CD14-positive monocyte (primary cell): Measurements from ENCODE around the gene ATP6V0E1. TPM values are rescaled to one million over a fixed set of nuclear protein-coding genes. Genes with fewer than 3 reads are reported as not detected.
A peak's percentile ranks its signal among the peaks of the same experiment; 100 is the strongest.

Experiments
- DNase-seq, 3 donors: peaks; one replicate each; pipeline ENCODE4 v3.0.0-alpha.2; 2011 to 2022
- H2AFZ ChIP-seq: 2 replicates; pipeline ENCODE4 v1.6.0; 2012; ENCODE audit warnings: mild to moderate bottlenecking, low read depth, low read length, inconsistent platforms; ENCODE audit not compliant: insufficient read depth, poor library complexity, severe bottlenecking
- H3K27ac ChIP-seq, 2 donors: 1 replicate in 1 of 2; 2 replicates in 1 of 2; pipeline ENCODE4 v1.5.1; 2012 to 2013; ENCODE audit warnings: low read length in 2 of 2, control low read depth in 1 of 2, inconsistent platforms in 1 of 2, low read depth in 1 of 2, mild to moderate bottlenecking in 1 of 2
- H3K27me3 ChIP-seq, 2 donors: one replicate each; pipeline versions ENCODE4 v1.6.0 to v1.6.1; 2011 to 2013; ENCODE audit warnings: low read length in 2 of 2; ENCODE audit not compliant: control insufficient read depth in 2 of 2, insufficient read depth in 2 of 2
- H3K36me3 ChIP-seq, 2 donors: replicated peaks in 1 of 2; 1 replicate in 1 of 2; 2 replicates in 1 of 2; pipeline versions ENCODE4 v1.5.1 to v1.6.1; 2012 to 2013; ENCODE audit warnings: low read length in 2 of 2, control low read depth in 1 of 2, inconsistent platforms in 1 of 2, mild to moderate bottlenecking in 1 of 2; ENCODE audit not compliant: insufficient read depth in 2 of 2, control insufficient read depth in 1 of 2
- H3K4me1 ChIP-seq, 2 donors: 1 replicate in 1 of 2; 2 replicates in 1 of 2; pipeline versions ENCODE4 v1.5.1 to v1.6.1; 2012 to 2013; ENCODE audit warnings: low read length in 2 of 2, control low read depth in 1 of 2, inconsistent platforms in 1 of 2, mild to moderate bottlenecking in 1 of 2, moderate library complexity in 1 of 2; ENCODE audit not compliant: insufficient read depth in 2 of 2, control insufficient read depth in 1 of 2
- H3K4me2 ChIP-seq: replicated peaks from 2 replicates; pipeline ENCODE3; 2012; ENCODE audit warnings: low read length, moderate library complexity, mild to moderate bottlenecking; ENCODE audit not compliant: poor library complexity, severe bottlenecking; ENCODE audit errors: extremely low read depth
- H3K4me3 ChIP-seq, 3 experiments: fragments of 200-600 bp in 1 of 3; sonication (generic) in 1 of 3; replicated peaks in 1 of 3; 1 replicate in 2 of 3; 2 replicates in 1 of 3; pipeline ENCODE4 v1.5.1; 2011 to 2013; ENCODE audit warnings: low read length in 3 of 3, mild to moderate bottlenecking in 3 of 3, control low read depth in 2 of 3, low read depth in 2 of 3, inconsistent platforms in 1 of 3, moderate library complexity in 1 of 3
- H3K79me2 ChIP-seq: 2 replicates; pipeline ENCODE4 v1.6.0; 2012; ENCODE audit warnings: mild to moderate bottlenecking, control low read depth, inconsistent platforms, low read length, moderate library complexity; ENCODE audit not compliant: insufficient read depth
- H3K9ac ChIP-seq: 2 replicates; pipeline ENCODE4 v1.6.0; 2017; ENCODE audit warnings: low read length, mild to moderate bottlenecking; ENCODE audit not compliant: insufficient read depth, poor library complexity, severe bottlenecking
- H3K9me3 ChIP-seq, 2 donors: replicated peaks in 1 of 2; 1 replicate in 1 of 2; 2 replicates in 1 of 2; pipeline versions ENCODE4 v1.5.1 to v1.6.1; 2012 to 2013; ENCODE audit warnings: low read length in 2 of 2, control low read depth in 1 of 2; ENCODE audit not compliant: control insufficient read depth in 1 of 2, insufficient read depth in 1 of 2
- H4K20me1 ChIP-seq: 2 replicates; pipeline ENCODE4 v1.6.0; 2012; ENCODE audit warnings: mild to moderate bottlenecking, low read length, control low read depth, moderate library complexity; ENCODE audit not compliant: insufficient read depth
- H3K27ac Mint-ChIP-seq, 7 donors: one replicate each; pipeline ENCODE4 v1.8.0; 2020; ENCODE audit warnings: mild to moderate bottlenecking in 7 of 7, mixed read lengths in 7 of 7, moderate library complexity in 6 of 7, inconsistent platforms in 2 of 7
- H3K27me3 Mint-ChIP-seq, 3 donors: one replicate each; pipeline ENCODE4 v1.8.0; 2021 to 2022; ENCODE audit warnings: low read depth in 3 of 3, mild to moderate bottlenecking in 3 of 3, mixed read lengths in 3 of 3, moderate library complexity in 3 of 3, inconsistent platforms in 1 of 3
- H3K36me3 Mint-ChIP-seq, 2 donors: one replicate each; pipeline ENCODE4 v1.8.0; 2020; ENCODE audit warnings: mixed read lengths in 2 of 2, inconsistent platforms in 1 of 2, mild to moderate bottlenecking in 1 of 2
- H3K4me1 Mint-ChIP-seq: one replicate; pipeline ENCODE4 v1.8.0; 2020; ENCODE audit warnings: mild to moderate bottlenecking, mixed read lengths
- H3K4me3 Mint-ChIP-seq, 2 donors: one replicate each; pipeline ENCODE4 v1.8.0; 2020; ENCODE audit warnings: mild to moderate bottlenecking in 2 of 2, mixed read lengths in 2 of 2, moderate library complexity in 1 of 2
- H3K9me3 Mint-ChIP-seq, 7 donors: one replicate each; pipeline ENCODE4 v1.8.0; 2020 to 2022; ENCODE audit warnings: mixed read lengths in 7 of 7, mild to moderate bottlenecking in 6 of 7, moderate library complexity in 6 of 7, inconsistent platforms in 2 of 7
- CTCF ChIP-seq: fragments of 200-600 bp; IDR thresholded peaks from one replicate; pipeline ENCODE4 v1.8.0; 2022; ENCODE audit warnings: antibody characterized with exemption, mild to moderate bottlenecking
- WGBS: methylation state at CpG from one replicate; pipeline ENCODE4 v1.1.5; 2013; ENCODE audit warnings: missing lambda C conversion rate; ENCODE audit not compliant: insufficient coverage; 5-methylcytosine and 5-hydroxymethylcytosine counted together
- intact Hi-C, 2 donors: fragments of 100-400 bp; cut with micrococcal nuclease; formaldehyde crosslinking; loops; one replicate each; pipeline versions ENCODE4 v1.15.0 to v1.15.1; 2023
- polyA plus RNA-seq, 3 donors: library from polyadenylated mRNA; depleted of rRNA in 1 of 3; unstranded in 2 of 3; stranded (reverse) in 1 of 3; fragments of 300-500 nt in 2 of 3; fragments of >200 nt in 1 of 3; fragmentation: Illumina TruSeq in 2 of 3; gene quantifications; 1 replicate in 2 of 3; 2 replicates in 1 of 3; pipeline ENCODE4 v1.2.3, GENCODE V29; 2012 to 2021

The ATP6V0E1 gene
- polyA plus RNA-seq, 3 donors = 216 to 760 (median 698) TPM

DNA sequence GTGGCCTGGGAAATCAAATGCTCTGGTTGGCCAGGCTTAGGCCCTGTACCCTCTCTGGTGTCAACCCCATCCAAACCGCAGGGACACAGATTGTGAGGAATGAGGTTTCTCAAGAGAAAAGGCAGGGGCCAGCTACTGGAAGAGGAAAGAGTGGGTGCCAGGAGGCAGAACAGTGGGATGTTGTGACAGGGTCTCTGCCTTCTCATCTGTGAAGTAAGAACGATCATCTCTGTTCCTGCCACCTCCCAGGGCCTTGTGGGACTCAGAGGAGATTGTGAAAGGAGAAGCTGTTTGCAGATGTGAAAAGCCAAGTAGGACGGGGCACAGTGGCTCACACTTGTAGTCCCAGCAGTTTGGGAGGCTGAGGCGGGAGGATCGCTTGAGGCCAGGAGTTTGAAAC is 47.2 kb upstream of the ATP6V0E1 start:
- H2AFZ ChIP-seq = no peak overlapping the region
- no peak overlapping the region for H3K4me3 Mint-ChIP-seq
- H3K27me3 ChIP-seq = no peaks in the 10 kb centered on the region
- no peak overlapping the region for H3K4me2 ChIP-seq
- intact Hi-C loops = no loop called here
- peaks cover 0 to 1% (median 0%) of the 10 kb centered on the region in 3 donors for H3K27me3 Mint-ChIP-seq
- no peak overlapping the region for H3K4me3 ChIP-seq
- H3K9me3 Mint-ChIP-seq = peaks cover 0 to 1% (median 0%) of the 10 kb centered on the region in 7 donors
- H3K36me3 ChIP-seq = peaks cover 23 to 48% of the 10 kb centered on the region in 2 donors
- 93% methylated on average over 5 of the region's 5 CpGs for whole genome bisulfite sequencing
- H3K27ac Mint-ChIP-seq = peak overlapping the region in 3 of 7 donors; percentile 14 to 53 (median 32)
- no peaks in the 10 kb centered on the region for H3K9me3 ChIP-seq
- no peaks in the 10 kb centered on the region for H3K4me1 ChIP-seq
- no peak for DNase-seq
- H3K36me3 Mint-ChIP-seq = peaks cover 54 to 79% of the 10 kb centered on the region in 2 donors
- TF ChIP-seq CTCF = no peak
- no peak overlapping the region for H3K9ac ChIP-seq
- H3K27ac ChIP-seq = no peak overlapping the region
- H3K79me2 ChIP-seq = no peaks in the 10 kb centered on the region
- H4K20me1 ChIP-seq = no peaks in the 10 kb centered on the region
- H3K4me1 Mint-ChIP-seq = peaks cover 7% of the 10 kb centered on the region

- Mint-ChIP-seq H3K4me3 (no peak overlapping the region), H3K27me3 (peaks cover 0 to 2% (median 0%) of the 10 kb centered on the region in 3 donors), H3K36me3 (peaks cover 54 to 69% of the 10 kb centered on the region in 2 donors), H3K9me3 (peaks cover 0 to 1% (median 0%) of the 10 kb centered on the region in 7 donors), H3K27ac (peak overlapping the region in 1 of 7 donors; percentile 25), H3K4me1 (no peaks in the 10 kb centered on the region)
- Histone ChIP-seq H3K27ac (no peak overlapping the region), H3K9ac (no peak overlapping the region), H4K20me1 (no peaks in the 10 kb centered on the region), H3K36me3 (peaks cover 22 to 48% of the 10 kb centered on the region in 2 donors), H3K4me1 (no peaks in the 10 kb centered on the region), H3K27me3 (no peaks in the 10 kb centered on the region), H3K4me2 (no peak overlapping the region), H3K9me3 (no peaks in the 10 kb centered on the region), H3K4me3 (no peak overlapping the region), H2AFZ (no peak overlapping the region), H3K79me2 (no peaks in the 10 kb centered on the region)
- intact Hi-C loops = no loop called here
- WGBS = 93% methylated on average over 9 of the region's 10 CpGs
- TF ChIP-seq CTCF = no peak
- DNase-seq = no peak
These were observed 44.5 kb upstream of the ATP6V0E1 start for GRCh38 chr5:172939071-172939470.
